GM18505 (cell line): ENCODE data around the gene ST8SIA2.

Source experiments
- ATAC-seq: cut with Tn5 transposase; IDR thresholded peaks from one replicate; pipeline ENCODE4 v1.9.1; 2021; ENCODE audit not compliant: unreplicated experiment
- POLR2A ChIP-seq: IDR thresholded peaks from 4 replicates; pipeline ENCODE4 v1.6.1; 2011; ENCODE audit warnings: borderline replicate concordance; ENCODE audit not compliant: insufficient read depth, insufficient read length; ENCODE audit errors: extremely low read depth

ST8SIA2 gene

GRCh38 chr15:92444631-92445030, 51.0 kb downstream of the ST8SIA2 start:
- ATAC-seq = no peak
- no peak for TF ChIP-seq POLR2A

- TF ChIP-seq POLR2A = no peak
Measured at GRCh38 chr15:92448370-92448769, 54.7 kb downstream of the ST8SIA2 start.

GRCh38 chr15:92449476-92449875, 55.8 kb downstream of the ST8SIA2 start:
- ATAC-seq = no peak
- TF ChIP-seq POLR2A = no peak

More at GRCh38 chr15:92448370-92448769, 54.7 kb downstream of the ST8SIA2 start:
- no peak for ATAC-seq

- no peak for TF ChIP-seq POLR2A
- no peak for ATAC-seq
Measured at GRCh38 chr15:92451225-92451825, 57.6 kb downstream of the ST8SIA2 start.

GRCh38 chr15:92452143-92452542, 58.5 kb downstream of the ST8SIA2 start:
- no peak for TF ChIP-seq POLR2A
- no peak for ATAC-seq

- no peak for ATAC-seq
- no peak for TF ChIP-seq POLR2A
Measured at GRCh38 chr15:92453607-92454006, 59.9 kb downstream of the ST8SIA2 start.

- no peak for TF ChIP-seq POLR2A
Measured at GRCh38 chr15:92454555-92455105, 60.9 kb downstream of the ST8SIA2 start.

GRCh38 chr15:92455271-92455670, 61.6 kb downstream of the ST8SIA2 start:
- no peak for TF ChIP-seq POLR2A
- no peak for ATAC-seq

More at GRCh38 chr15:92454555-92455105, 60.9 kb downstream of the ST8SIA2 start:
- ATAC-seq = no peak

GRCh38 chr15:92457471-92458041, 63.9 kb downstream of the ST8SIA2 start:
- ATAC-seq = no peak

GRCh38 chr15:92460023-92460422, 66.3 kb downstream of the ST8SIA2 start:
- no peak for ATAC-seq
- TF ChIP-seq POLR2A = no peak

More at GRCh38 chr15:92457471-92458041, 63.9 kb downstream of the ST8SIA2 start:
- TF ChIP-seq POLR2A = no peak

- ATAC-seq = no peak
- no peak for TF ChIP-seq POLR2A
Measured at GRCh38 chr15:92462424-92463125, 68.9 kb downstream of the ST8SIA2 start.

GRCh38 chr15:92463352-92463751, 69.7 kb downstream of the ST8SIA2 start:
- TF ChIP-seq POLR2A = no peak
- no peak for ATAC-seq

- no peak for TF ChIP-seq POLR2A
- no peak for ATAC-seq
Measured at GRCh38 chr15:92463826-92464225, 70.1 kb downstream of the ST8SIA2 start.

- TF ChIP-seq POLR2A = no peak
- no peak for ATAC-seq
Measured at GRCh38 chr15:92466834-92467233, 73.2 kb downstream of the ST8SIA2 start.
